ENCODE measurements around the gene PLCH1.

PLCH1 gene

GRCh38 chr3:155688481-155688880 is 56.4 kb downstream of the PLCH1 start:
- DNase-seq (ENCODE audit: low spot score): no peak

DNA sequence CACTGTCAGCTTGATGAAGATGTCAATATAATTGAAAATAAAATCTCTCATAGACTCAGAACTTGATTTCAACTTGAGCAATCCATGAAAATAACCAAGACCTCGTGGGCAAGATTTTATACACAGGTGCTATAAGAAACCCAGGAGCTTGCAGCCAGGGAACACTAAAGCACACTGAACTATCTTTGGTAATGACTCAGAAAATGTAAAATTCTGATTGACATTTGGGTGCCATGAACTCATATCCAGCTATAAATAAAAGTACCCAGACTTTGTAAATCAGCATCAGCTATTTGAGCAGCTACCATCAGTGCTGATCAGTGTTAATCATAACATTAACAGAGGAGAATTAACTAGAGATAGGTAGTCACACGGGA is 61.5 kb downstream of the PLCH1 start:
- no peak for DNase-seq (ENCODE audit: low spot score)

GRCh38 chr3:155682426-155683343 is 62.2 kb downstream of the PLCH1 start:
- DNase-seq (ENCODE audit: low spot score): no peak

DNA sequence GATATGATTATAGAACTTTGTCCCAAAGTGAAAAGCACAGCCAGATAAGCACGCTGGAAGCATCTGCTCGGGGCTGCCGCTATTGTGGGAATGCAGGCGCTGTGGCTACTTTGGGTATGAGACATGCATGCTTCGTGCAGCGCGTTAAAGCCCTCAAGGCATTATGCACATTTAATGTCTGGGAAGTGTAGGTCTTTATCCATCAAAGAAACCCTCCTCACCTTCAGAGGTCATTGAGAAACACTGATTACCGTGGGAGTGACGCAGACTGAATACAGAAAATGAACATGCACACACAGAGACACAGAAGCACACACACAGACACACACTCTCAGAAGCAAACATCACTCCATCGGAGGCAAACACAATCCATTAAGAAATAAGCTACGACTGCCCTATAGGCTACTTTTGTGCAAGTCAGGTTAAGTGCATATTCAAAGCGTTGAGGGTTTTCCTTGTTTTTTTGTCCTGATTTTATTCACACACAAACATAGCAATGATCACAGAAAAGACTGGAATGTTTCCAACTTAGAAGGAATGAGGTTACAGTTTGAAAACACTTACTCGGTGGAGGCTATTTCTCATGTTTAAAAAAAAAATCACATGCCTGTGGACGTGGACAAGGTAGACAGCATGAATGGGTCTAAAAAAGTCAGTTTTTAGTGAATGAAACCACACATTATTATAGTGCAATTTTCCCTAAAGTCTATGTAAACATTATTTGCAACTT is 68.5 kb downstream of the PLCH1 start:
- DNase-seq (ENCODE audit: low spot score): no peak

- no peak for DNase-seq (ENCODE audit: low spot score)
Observed at GRCh38 chr3:155675094-155675493, 69.8 kb downstream of the PLCH1 start.

DNA sequence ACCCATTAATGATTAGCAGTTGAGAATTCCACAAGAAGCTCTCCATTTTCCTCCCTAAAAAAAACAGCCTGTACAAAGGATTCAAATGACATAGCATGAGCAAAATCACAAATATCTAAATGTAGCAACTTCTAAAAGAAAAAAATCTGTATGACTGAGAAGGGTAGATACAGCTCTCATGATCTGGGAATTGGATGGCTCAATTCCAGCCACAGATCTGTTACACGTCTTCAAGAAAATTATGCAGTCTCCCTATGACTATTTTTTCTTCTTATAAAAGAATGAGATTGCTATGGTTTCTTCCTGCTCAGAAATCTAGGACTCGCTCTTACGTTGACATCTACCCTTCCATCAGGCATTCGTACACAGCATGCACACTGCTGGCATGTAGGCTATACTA is 71.5 kb downstream of the PLCH1 start:
- no peak for DNase-seq (ENCODE audit: low spot score)

- DNase-seq (ENCODE audit: low spot score): no peak
Observed at GRCh38 chr3:155670335-155670734, 74.5 kb downstream of the PLCH1 start.

DNA sequence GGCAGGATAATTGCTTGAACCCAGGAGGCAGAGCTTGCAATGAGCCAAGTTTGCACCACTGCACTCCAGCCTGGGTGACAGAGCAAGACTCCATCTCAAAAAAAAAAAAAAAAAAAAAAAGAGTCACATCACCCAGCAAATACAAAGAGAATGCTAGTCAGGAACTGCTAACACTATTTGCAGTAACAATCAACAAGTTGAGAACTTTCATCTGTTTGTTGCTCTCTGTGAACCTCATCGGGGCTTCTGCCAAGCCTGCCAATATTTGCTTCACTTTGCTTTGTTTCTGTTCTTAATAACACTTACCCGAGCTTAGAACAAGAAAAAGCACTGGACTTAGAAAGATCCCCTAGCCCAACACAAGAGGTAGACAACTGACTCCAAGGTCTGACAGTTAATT is 76.9 kb downstream of the PLCH1 start:
- no peak for DNase-seq (ENCODE audit: low spot score)

DNA sequence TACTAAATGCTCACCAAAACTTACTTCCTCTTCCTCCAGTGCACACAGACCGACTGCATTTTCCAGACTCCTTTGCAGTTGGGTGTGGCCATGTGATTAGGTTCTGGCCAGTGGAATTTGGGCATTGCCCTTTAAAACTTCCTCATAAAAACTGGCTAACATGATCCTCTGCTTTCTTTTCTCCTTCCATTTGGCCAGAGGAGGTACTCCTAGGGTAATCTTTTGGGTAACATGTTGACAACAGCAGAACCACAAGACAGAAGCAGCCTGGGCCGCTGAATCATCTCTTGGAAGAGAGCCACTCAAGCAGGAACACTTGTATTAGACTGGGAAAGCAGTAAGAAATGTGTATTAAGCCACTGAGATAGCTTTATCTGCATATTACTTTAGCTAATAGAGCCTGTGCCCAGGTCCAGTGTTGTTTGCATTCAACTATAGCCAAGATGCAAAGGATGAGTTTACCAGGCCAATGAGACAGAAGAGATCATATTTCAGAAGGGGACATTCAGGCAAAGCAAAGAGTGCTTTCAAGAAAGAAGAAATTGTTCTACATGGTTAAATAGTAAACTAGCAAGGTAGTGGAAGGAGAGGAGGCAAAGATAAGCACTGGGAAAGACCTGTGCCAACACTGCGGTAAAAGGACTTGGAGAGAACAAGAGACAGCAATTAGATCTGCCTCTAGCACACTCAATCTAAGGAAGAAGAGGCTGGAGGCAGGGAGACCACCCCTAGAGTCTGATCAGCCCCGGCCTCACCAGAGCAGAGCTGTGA is 79.8 kb downstream of the PLCH1 start:
- DNase-seq (ENCODE audit: low spot score): no peak

GRCh38 chr3:155663467-155664212 is 81.2 kb downstream of the PLCH1 start:
- no peak for DNase-seq (ENCODE audit: low spot score)

DNA sequence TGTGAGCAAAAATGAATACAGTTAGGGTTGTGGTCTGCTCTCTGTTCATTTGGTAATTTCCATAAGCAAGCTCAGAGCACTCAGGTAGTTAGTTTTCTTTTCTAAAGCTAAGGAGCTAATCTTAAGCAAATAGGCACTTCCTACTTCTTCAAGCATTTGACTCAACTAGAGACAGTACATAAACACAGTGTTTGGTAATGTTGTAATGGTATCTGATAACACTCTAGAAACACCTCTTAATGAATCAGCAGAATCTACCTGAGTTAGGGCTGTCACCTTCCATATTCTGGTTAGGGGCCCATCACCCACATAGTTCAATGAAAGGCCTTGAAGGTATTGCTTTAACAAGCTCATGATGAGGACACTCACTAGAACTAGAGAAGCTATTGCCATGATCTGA is 83.1 kb downstream of the PLCH1 start:
- no peak for DNase-seq (ENCODE audit: low spot score)

DNA sequence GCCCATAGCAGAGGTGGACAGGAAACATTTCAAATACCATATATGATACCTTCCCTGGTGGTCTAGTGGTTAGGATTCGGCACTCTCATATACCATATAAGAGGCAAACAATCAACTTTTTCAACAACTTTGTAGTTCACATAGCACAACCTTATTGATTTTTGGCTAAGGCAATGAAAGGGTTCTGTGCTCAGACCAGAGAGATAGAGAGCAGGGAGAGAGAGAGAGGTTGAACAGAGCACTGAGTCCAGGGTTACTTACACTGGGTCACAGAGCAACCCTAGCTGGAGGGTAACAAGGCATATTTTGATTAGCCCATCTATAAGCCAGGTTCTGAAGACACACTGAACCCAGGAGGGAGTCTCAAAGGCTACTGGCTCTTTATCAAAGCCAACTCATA is 83.8 kb downstream of the PLCH1 start:
- DNase-seq (ENCODE audit: low spot score): no peak

DNA sequence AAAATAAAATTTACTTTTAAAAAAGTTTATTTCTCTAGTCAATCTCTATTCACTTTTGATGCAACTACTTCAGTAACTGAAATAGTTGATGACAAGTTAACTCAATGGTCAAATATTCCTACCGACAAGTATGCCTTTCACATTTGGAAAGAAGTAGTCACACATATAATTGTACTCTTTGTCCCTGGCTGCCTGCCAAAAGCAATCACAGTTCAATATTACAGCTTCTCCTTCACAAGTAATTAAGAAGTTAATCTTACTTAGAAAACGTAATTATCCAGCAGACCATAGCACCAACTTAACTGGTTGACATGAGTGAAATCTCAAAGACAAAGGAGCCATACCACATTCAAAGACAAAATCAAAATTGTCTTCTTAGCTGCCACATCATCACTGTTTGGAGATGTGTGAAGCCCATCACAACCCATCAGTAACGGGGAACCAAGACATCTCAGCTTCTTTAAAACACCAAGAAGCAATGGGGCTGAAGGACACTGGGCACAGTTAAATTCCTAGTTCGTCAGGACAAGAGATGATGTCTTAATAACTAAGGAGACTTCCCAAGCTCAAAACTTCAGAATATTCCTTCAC is 86.1 kb downstream of the PLCH1 start:
- DNase-seq (ENCODE audit: low spot score): no peak

DNA sequence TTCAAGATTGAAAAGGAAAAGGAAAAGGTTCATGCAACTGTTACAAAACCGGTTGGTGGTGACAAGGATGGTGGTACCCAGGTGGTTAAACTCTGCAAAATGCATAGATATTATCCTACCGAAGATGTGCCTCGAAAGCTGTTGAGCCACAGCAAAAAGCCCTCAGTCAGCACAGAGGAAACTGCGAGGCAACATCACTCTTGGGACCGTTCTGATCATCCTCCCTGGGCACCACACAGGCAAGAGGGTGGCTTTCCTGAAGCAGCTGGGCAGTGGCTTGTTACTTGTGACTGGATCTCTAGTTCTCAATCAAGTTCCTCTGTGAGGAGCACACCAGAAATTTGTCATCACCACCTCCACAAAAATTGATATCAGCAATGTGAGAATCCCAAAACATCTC is 86.9 kb downstream of the PLCH1 start:
- DNase-seq (ENCODE audit: low spot score): no peak

DNA sequence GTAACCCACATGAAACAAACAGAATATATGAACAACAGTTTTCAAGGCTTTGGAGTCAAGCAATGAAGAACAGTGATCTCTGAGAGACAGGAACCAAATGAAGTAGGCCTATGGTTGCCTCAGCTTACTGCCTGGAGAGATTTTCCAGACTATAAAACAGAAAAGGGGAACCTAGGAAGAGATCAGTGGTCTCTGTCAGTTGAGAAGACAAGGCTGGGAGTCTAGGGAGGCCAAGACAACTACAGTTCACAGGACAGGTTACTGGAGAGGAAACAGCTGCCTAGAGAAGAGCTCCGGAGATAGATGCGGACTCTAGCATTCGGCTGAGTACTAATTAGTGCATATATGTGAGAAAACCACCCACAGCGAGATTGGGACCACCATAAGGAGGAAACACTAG is 87.7 kb downstream of the PLCH1 start:
- no peak for DNase-seq (ENCODE audit: low spot score)

GRCh38 chr3:155656466-155656865 is 88.4 kb downstream of the PLCH1 start:
- no peak for DNase-seq (ENCODE audit: low spot score)

DNA sequence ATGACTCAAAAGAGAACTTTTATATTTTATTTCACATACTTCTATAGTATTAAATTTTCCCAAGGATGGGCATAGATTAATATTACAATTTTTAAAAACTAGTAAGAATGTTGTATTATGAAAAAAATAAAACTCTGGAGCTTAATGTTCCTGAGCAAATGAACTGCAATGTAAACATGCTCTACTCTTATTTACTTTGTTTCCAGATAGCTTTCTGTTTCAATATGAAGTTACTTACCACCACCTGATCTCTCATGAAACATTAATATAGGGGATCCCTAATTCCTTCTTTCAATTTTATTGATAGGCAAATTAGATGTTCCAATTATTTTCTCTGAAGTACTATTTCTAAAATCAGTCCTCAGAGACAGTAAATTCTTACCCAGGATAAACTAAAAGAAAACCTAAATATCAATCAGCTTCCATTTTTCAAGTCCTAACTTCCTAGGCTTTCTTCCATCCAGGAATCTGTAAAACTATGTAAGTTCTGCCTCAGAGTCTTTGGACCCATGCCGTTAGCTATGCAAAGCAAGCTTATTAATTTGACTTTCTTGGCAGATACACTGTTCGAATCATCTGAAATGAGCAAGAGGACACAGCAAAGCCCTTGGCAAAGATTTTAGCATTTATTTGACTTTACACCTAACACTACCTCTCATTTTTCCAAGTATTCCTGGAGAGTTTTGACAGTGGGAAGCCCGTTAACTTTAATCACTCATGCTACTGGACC is 93.2 kb downstream of the PLCH1 start:
- no peak for DNase-seq (ENCODE audit: low spot score)

- DNase-seq (ENCODE audit: low spot score): no peak
Observed at GRCh38 chr3:155648013-155648591, 96.8 kb downstream of the PLCH1 start.

DNA sequence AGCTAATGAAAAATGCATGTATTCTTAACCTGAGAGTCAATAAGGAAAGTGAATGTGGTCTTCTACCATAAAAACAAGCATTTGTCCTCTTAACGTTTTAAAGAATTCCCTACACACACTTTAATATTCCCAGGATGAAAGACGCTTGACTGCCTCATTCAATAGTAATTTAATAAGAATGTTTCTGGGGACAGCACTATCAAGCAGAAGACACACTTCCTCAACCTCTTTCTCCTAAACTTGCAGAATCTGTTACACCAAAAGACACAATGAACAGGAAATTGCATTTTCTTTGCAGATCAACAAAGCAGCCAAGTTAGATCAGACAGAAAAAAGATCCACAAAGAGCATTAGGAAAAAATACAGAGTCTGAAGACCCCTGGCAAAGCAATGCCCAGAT is 97.7 kb downstream of the PLCH1 start:
- DNase-seq (ENCODE audit: low spot score): no peak

DNA sequence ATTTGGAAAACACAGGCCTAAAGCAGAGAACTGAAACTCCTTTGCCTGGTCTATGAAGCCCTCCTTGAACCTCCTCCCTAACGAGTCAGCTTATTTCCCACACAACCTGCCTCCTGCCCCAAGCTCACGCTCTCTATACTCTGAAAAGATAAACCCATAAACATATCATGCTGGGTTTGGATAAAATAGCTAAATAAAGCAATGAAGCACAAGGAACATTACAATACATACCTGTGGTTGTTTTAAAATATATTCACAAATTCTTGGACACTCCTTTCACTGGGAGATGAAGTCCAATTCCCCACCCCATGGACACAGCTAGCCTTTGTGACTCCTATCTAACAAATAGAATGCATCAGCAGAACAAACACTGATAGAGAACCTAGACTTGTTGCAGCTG is 98.2 kb downstream of the PLCH1 start:
- DNase-seq (ENCODE audit: low spot score): no peak

- DNase-seq (ENCODE audit: low spot score): no peak
Observed at GRCh38 chr3:155646128-155646527, 98.7 kb downstream of the PLCH1 start.

All from germinal center (tissue), 1 donor.